AG09319 (cell line): ENCODE results near the gene GLI1.
"Not testable (repeated sequence)": the region's sequence is repeated elsewhere in the genome, so short reads cannot be mapped to it uniquely, and the experiment has no call there.

Source experiments
- DNase-seq: peaks from one replicate; pipeline ENCODE4 v3.0.0-alpha.2; 2010; ENCODE audit warnings: low read depth; ENCODE audit errors: extremely low read depth
- TF ChIP-seq, protein P1 (sequence below): IDR thresholded peaks from 2 replicates; pipeline ENCODE4 v1.5.1; 2011; ENCODE audit warnings: low read depth, mild to moderate bottlenecking, inconsistent platforms, low read length, moderate library complexity

The GLI1 gene

GRCh38 chr12:57516617-57517153 lies 57.1 kb downstream of the GLI1 start:
- TF ChIP-seq, protein P1, sequence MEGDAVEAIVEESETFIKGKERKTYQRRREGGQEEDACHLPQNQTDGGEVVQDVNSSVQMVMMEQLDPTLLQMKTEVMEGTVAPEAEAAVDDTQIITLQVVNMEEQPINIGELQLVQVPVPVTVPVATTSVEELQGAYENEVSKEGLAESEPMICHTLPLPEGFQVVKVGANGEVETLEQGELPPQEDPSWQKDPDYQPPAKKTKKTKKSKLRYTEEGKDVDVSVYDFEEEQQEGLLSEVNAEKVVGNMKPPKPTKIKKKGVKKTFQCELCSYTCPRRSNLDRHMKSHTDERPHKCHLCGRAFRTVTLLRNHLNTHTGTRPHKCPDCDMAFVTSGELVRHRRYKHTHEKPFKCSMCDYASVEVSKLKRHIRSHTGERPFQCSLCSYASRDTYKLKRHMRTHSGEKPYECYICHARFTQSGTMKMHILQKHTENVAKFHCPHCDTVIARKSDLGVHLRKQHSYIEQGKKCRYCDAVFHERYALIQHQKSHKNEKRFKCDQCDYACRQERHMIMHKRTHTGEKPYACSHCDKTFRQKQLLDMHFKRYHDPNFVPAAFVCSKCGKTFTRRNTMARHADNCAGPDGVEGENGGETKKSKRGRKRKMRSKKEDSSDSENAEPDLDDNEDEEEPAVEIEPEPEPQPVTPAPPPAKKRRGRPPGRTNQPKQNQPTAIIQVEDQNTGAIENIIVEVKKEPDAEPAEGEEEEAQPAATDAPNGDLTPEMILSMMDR: no peak

GRCh38 chr12:57517187-57517586 lies 57.6 kb downstream of the GLI1 start:
- DNase-seq: no peak
- TF ChIP-seq, protein P1: no peak

More at GRCh38 chr12:57516617-57517153, 57.1 kb downstream of the GLI1 start:
- DNase-seq: no peak

- DNase-seq: not testable (repeated sequence)
These were observed 58.1 kb downstream of the GLI1 start for GRCh38 chr12:57517718-57518117.

DNA sequence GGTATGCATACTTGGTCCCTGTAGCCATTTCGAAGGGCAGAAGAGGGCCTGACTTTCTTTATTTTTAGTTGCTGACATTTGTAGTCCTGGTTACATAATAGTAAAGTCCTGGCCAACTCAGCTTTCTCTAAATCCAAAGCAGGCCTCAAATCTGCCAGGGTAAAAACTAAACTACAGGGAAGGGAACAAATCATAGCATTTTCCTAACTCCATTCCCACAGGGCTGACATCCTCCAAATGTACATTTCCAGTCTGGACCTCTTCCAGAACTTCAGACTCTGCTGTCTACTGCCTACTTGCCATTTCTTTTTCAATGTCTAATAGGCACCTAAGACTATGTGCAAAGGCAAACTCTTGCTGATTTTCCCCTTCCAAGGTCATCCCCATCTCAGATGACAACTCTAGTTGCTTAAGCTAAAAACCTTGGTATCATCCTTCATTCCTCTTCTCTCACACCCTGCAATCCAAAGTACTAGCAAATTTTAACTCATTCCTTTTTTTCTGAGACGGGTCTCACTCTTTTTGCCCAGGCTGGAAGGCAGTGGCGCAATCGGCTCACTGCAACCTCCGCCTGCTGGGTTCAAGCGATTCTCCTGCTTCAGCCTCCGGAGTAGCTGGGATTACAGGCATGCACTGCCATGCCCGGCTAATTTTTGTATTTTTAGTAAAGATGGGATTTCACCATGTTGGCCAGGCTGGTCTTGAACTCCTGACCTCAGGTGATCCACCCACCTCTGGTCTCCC lies 58.8 kb downstream of the GLI1 start:
- TF ChIP-seq, protein P1: no peak
- DNase-seq: no peak

DNA sequence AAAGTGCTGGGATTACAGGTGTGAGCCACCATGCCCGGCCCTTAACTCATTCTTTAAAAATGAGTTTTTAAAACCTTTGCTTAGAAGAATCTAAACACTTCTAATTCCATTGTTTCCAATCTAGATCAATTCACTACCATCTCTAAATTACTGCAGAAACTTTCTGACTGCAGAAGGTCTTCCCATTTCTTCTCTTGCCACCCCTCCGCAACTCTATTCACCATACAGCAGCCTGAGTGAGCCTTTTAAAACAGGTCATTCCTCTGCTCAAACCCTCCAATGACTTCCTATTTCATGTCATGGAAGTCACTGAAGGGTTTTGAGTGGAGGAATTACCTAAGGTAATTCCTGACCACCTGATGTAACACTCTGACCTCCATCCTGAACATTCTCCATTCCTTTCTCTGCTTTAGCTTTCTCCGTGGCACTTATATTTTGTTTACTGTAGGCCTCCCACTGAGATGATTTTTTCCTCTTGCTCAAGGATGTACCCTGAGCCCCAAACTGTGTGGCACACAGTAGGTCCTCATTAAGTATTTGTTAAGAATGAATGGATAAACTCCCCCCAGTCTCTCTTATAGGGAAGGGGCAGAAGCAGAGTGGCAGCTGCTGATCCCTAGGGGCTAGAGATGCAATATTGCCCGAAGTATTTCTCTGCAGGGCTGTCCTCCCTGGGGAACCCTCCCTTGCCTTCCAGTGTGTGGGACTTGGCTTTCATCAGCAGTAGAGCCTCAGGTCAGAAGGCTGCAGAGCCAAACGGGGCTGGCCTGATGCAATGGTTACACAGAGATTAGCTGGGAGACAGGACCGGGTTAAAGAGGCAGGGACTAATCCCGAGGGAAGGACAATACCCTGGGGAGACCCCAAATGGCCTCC lies 59.6 kb downstream of the GLI1 start:
- no peak for DNase-seq
- TF ChIP-seq, protein P1: no peak

DNA sequence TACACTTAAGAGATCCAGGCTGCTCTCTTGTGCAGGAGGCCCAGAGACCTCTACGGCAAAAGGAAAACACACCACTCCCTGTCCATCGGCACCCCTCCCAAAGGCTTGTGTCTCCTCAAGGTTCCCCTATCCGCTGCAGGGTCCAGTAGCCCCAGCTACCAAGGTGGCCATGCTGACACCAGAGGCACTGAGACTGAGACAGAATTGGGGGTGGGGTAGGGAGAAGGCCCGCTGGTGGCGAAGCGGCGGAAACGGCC lies 60.1 kb downstream of the GLI1 start:
- TF ChIP-seq, protein P1: no peak
- no peak for DNase-seq

DNA sequence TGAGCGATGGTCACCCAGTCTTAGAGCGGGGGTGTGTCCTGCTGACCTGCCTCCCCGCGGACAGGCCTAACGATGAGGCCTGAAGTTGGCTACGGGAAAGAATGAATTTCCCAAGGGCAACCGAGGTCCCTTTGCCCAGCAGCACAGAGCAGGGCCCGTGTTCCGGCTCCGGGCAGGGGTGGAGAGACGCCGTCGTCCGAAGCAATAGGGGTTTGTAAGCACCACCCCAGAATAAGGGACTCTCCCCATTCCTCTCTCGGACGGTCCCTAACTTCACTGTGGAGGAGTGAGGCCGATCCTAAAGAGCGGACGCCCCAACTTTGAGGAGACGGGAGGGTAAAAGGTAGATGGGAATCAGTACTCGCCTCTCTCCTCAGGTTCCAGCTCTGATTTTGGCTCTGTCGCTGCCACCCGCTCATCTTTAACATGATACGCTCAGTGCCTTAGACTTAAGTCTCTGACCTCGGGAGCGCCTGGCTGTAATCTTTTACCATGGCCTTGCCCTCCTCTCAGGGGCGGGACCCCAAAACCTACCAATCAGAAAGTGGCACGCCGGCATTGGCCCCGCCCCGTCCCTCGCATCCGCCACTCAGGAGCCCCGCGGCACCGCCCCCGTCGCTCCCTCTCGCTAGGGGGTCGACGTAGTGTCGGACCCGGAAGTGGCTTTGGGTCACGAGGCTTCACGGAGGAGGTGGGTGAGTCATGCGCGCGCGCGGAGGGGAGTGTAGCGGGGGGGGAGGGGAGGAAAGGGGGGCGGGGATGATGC lies 60.7 kb downstream of the GLI1 start, which contains the start of gene DDIT3:
Gene DDIT3 (minus strand): TSS at position 462 of the 766 bp plus-strand sequence. CDS start 3,108 bp downstream, outside the sequence.
- TF ChIP-seq, protein P1: no peak
- peak; percentile 99 for DNase-seq
